Body of pancreas (tissue), 4 donors: ENCODE measurements around the gene CTSC. TPM values are rescaled to one million over a fixed set of nuclear protein-coding genes. Genes with fewer than 3 reads are reported as not detected.

Experiments used
- ATAC-seq: fragments of 150-250 bp; one replicate; pipeline ENCODE4 v1.9.1; 2016
- DNase-seq, 4 donors: peaks; one replicate each; pipeline ENCODE4 v3.0.0-alpha.2; 2019
- H3K27ac ChIP-seq, 4 donors: fragments of 200-600 bp; sonication (generic); 1 replicate in 3 of 4; 2 replicates in 1 of 4; pipeline versions ENCODE4 v1.5.1 to v1.6.1; 2016 to 2019; ENCODE audit warnings: mild to moderate bottlenecking in 1 of 4, mixed read lengths in 1 of 4, moderate library complexity in 1 of 4
- H3K27me3 ChIP-seq, 2 donors: fragments of 200-600 bp; sonication (generic); one replicate each; pipeline ENCODE4 v1.6.0; 2016; ENCODE audit warnings: mild to moderate bottlenecking in 1 of 2
- H3K36me3 ChIP-seq, 2 donors: fragments of 200-600 bp; sonication (generic); replicated peaks in 1 of 2; 2 replicates each; pipeline ENCODE4 v1.5.1; 2016; ENCODE audit warnings: low read depth in 2 of 2; ENCODE audit not compliant: insufficient read depth in 1 of 2
- H3K4me1 ChIP-seq: fragments of 200-600 bp; sonication (generic); one replicate; pipeline ENCODE4 v1.6.0; 2016
- H3K4me3 ChIP-seq, 2 donors: fragments of 200-600 bp; sonication (generic); 1 replicate in 1 of 2; 2 replicates in 1 of 2; pipeline ENCODE4 v1.5.1; 2016 to 2019
- H3K9me3 ChIP-seq, 3 donors: fragments of 200-600 bp; sonication (generic); 1 replicate in 2 of 3; 2 replicates in 1 of 3; pipeline ENCODE4 v1.5.1; 2016
- CTCF ChIP-seq, 7 experiments: fragments of 450-650 bp in 4 of 7; fragments of 200-600 bp in 3 of 7; sonication (generic) in 3 of 7; IDR thresholded peaks; one replicate each; pipeline ENCODE4 v1.5.1; 2016 to 2019; ENCODE audit warnings: antibody characterized with exemption in 7 of 7
- POLR2A ChIP-seq, 3 donors: fragments of 450-650 bp; IDR thresholded peaks; one replicate each; pipeline ENCODE4 v1.6.1; 2016; ENCODE audit warnings: antibody characterized with exemption in 3 of 3, mild to moderate bottlenecking in 2 of 3
- WGBS, 2 donors: methylation state at CpG; one replicate each; pipeline ENCODE4 v1.1.5; 2017; 5-methylcytosine and 5-hydroxymethylcytosine counted together
- intact Hi-C: fragments of 100-400 bp; cut with DNase I; formaldehyde crosslinking; loops from one replicate; pipeline ENCODE4 v1.15.1; 2023
- total RNA-seq, 2 donors: library from RNA; depleted of rRNA; stranded (reverse); fragments of >200 nt; gene quantifications; one replicate each; pipeline ENCODE4 v1.1.0, GENCODE V29; 2016

The CTSC gene
- total RNA-seq, 2 donors from 2014 or later: 23.4 to 37.6 TPM

DNA sequence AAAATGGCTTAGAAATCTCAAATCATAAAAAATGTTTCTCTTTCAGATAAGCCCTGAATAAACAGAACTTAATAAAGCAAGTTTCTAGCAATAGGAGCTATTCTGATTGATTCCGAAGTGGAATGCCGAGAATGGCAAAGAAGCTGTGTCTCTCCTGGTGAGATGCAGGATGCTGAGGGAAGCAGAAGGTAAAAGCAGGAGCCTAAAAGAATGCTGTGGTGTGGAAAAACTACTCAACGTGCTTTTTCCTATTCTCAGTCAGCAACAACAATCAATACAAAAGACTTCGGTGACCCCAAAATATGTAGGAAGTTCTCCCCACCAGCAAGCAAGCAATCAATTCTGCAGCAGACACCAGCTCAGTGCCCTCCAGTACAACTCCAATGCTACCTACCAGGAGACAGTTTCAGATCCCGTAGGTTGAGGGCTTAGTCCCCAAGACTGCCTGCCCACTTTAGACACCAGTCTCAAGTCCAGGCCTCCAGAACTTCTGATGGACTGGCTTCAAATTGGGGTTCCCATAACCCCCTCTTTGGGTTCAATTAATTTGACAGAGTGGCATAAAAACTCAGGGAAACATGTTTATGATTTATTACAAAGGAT lies 6.6 kb downstream of the CTSC start:
- TF ChIP-seq CTCF (IDR thresholded peaks at IDR 0.05) (no peak), POLR2A (IDR thresholded peaks at IDR 0.05) (no peak)
- intact Hi-C loops: no loop called here
- peaks cover 8% of the 10 kb centered on the region for H3K4me1 ChIP-seq
- ATAC-seq: no peak
- no peaks in the 10 kb centered on the region for H3K27me3 ChIP-seq
- H3K9me3 ChIP-seq: no peaks in the 10 kb centered on the region
- H3K27ac ChIP-seq: no peak overlapping the region
- 83% methylated on average over 5 of the region's 5 CpGs for WGBS, 2 donors
- no peak overlapping the region for H3K4me3 ChIP-seq
- no peak for DNase-seq
- H3K36me3 ChIP-seq: peaks cover 0 to 2% of the 10 kb centered on the region in 2 donors

- Histone ChIP-seq H3K27ac (no peak overlapping the region), H3K36me3 (peaks cover 0 to 2% of the 10 kb centered on the region in 2 donors), H3K27me3 (no peaks in the 10 kb centered on the region), H3K9me3 (no peaks in the 10 kb centered on the region), H3K4me1 (no peaks in the 10 kb centered on the region), H3K4me3 (no peak overlapping the region)
- intact Hi-C loops: no loop called here
- DNase-seq: no peak
- TF ChIP-seq CTCF (IDR thresholded peaks at IDR 0.05) (no peak), POLR2A (IDR thresholded peaks at IDR 0.05) (no peak)
- no peak for ATAC-seq
- 92 to 96% methylated on average over 8 of the region's 8 CpGs for WGBS, 2 donors
Observed at GRCh38 chr11:88329563-88330250, 7.8 kb downstream of the CTSC start.

- no peak overlapping the region for H3K4me3 ChIP-seq
- intact Hi-C loops: no loop called here
- 82% methylated on average over 3 of the region's 3 CpGs for WGBS, 2 donors
- no peak for DNase-seq
- H3K9me3 ChIP-seq: no peaks in the 10 kb centered on the region
- H3K4me1 ChIP-seq: no peaks in the 10 kb centered on the region
- no peak overlapping the region for H3K27ac ChIP-seq
- TF ChIP-seq CTCF (IDR thresholded peaks at IDR 0.05) (no peak), POLR2A (IDR thresholded peaks at IDR 0.05) (no peak)
- no peaks in the 10 kb centered on the region for H3K27me3 ChIP-seq
- no peak for ATAC-seq
- H3K36me3 ChIP-seq: no peaks in the 10 kb centered on the region
Observed at GRCh38 chr11:88327462-88328143, 9.9 kb downstream of the CTSC start.

DNA sequence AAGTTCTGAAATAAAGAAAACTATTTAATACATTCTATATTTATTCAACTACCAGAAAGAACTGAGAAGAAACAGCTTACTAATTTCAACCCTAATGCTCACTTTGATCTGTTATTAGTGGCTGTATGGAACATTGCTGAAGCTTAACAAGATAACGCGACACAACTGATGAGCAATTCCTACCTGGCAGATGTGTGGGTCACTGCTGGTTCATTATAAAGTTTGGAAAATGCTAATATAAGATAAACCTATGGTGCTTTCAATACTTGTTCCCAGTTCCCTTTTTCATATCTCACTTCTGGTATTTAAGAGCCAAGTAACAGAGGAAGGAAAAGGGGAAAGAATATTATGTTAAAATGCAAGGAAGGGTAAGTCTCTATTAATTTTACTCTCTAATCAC lies 10.5 kb downstream of the CTSC start:
- DNase-seq (no peak), ATAC-seq (no peak)
- WGBS, 2 donors: 86 to 87% methylated on average over 2 of the region's 2 CpGs
- no peaks in the 10 kb centered on the region for H3K4me1 ChIP-seq
- intact Hi-C loops: no loop called here
- no peak for TF ChIP-seq CTCF (IDR thresholded peaks at IDR 0.05)
- no peak for TF ChIP-seq POLR2A (IDR thresholded peaks at IDR 0.05)
- H3K36me3 ChIP-seq: no peaks in the 10 kb centered on the region
- no peak overlapping the region for H3K4me3 ChIP-seq
- no peaks in the 10 kb centered on the region for H3K9me3 ChIP-seq
- no peaks in the 10 kb centered on the region for H3K27me3 ChIP-seq
- H3K27ac ChIP-seq: no peak overlapping the region
